GM23338 (cell line): Measurements from ENCODE around the gene CHMP4A. TPM values are rescaled to one million over a fixed set of nuclear protein-coding genes. Genes with fewer than 3 reads are reported as not detected.

Source experiments
- ATAC-seq: fragments of 200-7000 bp; cut with Tn5 transposase; 3 replicates; pipeline ENCODE4 v1.9.1; 2020
- DNase-seq: peaks from one replicate; pipeline ENCODE4 v3.0.0-alpha.2; 2015; ENCODE audit warnings: low spot score
- H2AFZ ChIP-seq: fragments of 200-600 bp; sonication (generic); 2 replicates; pipeline ENCODE4 v1.8.0; 2016; ENCODE audit warnings: antibody characterized with exemption, mild to moderate bottlenecking, moderate library complexity
- H3F3A ChIP-seq: fragments of 200-600 bp; sonication (generic); replicated peaks from 2 replicates; pipeline ENCODE4 v1.8.0; 2017; ENCODE audit warnings: antibody characterized with exemption, mixed run types, low read depth
- H3K27ac ChIP-seq: fragments of 200-600 bp; sonication (generic); 2 replicates; pipeline ENCODE4 v1.6.1; 2016; ENCODE audit warnings: low read depth
- H3K27me3 ChIP-seq: fragments of 200-600 bp; sonication (generic); 2 replicates; pipeline ENCODE4 v1.8.0; 2016; ENCODE audit warnings: mild to moderate bottlenecking, mixed run types, moderate library complexity; ENCODE audit not compliant: insufficient read depth
- H3K36me3 ChIP-seq: fragments of 200-600 bp; sonication (generic); 2 replicates; pipeline ENCODE4 v1.8.0; 2016; ENCODE audit warnings: mild to moderate bottlenecking; ENCODE audit not compliant: insufficient read depth
- H3K4me1 ChIP-seq: fragments of 200-600 bp; sonication (generic); 2 replicates; pipeline ENCODE4 v1.8.0; 2016; ENCODE audit warnings: mild to moderate bottlenecking, moderate library complexity; ENCODE audit not compliant: insufficient read depth
- H3K4me2 ChIP-seq: fragments of 200-600 bp; sonication (generic); 2 replicates; pipeline ENCODE4 v1.7.1; 2017; ENCODE audit warnings: mixed run types
- H3K4me3 ChIP-seq: fragments of 200-600 bp; sonication (generic); 2 replicates; pipeline ENCODE4 v1.6.1; 2016; ENCODE audit warnings: mixed run types
- H3K79me2 ChIP-seq: fragments of 200-600 bp; sonication (generic); replicated peaks from 2 replicates; pipeline ENCODE4 v1.8.0; 2017; ENCODE audit warnings: mild to moderate bottlenecking; ENCODE audit not compliant: insufficient read depth
- H3K9me2 ChIP-seq: fragments of 200-600 bp; sonication (generic); 2 replicates; pipeline ENCODE4 v1.8.0; 2017; ENCODE audit not compliant: insufficient read depth
- H4K20me1 ChIP-seq: fragments of 200-600 bp; sonication (generic); replicated peaks from 2 replicates; pipeline ENCODE4 v1.8.0; 2017; ENCODE audit warnings: mild to moderate bottlenecking; ENCODE audit not compliant: insufficient read depth
- H3K27ac Mint-ChIP-seq: 2 replicates; pipeline ENCODE4 v1.8.0; 2020; ENCODE audit warnings: inconsistent platforms, mild to moderate bottlenecking, moderate library complexity, mixed read lengths
- H3K27me3 Mint-ChIP-seq: 3 replicates; pipeline ENCODE4 v1.8.0; 2022; ENCODE audit warnings: low read depth, mild to moderate bottlenecking, moderate library complexity, mixed read lengths, inconsistent platforms; ENCODE audit not compliant: insufficient read depth, poor library complexity
- H3K36me3 Mint-ChIP-seq: 3 replicates; pipeline ENCODE4 v1.8.0; 2021; ENCODE audit warnings: low read depth, mild to moderate bottlenecking, inconsistent platforms, moderate library complexity, mixed read lengths
- H3K4me1 Mint-ChIP-seq: 3 replicates; pipeline ENCODE4 v1.8.0; 2020; ENCODE audit warnings: mild to moderate bottlenecking, inconsistent platforms, mixed read lengths
- H3K4me3 Mint-ChIP-seq: 3 replicates; pipeline ENCODE4 v1.8.0; 2021; ENCODE audit warnings: moderate library complexity, mild to moderate bottlenecking, inconsistent platforms, mixed read lengths
- H3K9me3 Mint-ChIP-seq: 3 replicates; pipeline ENCODE4 v1.8.0; 2020; ENCODE audit warnings: moderate library complexity, mild to moderate bottlenecking, inconsistent platforms, mixed read lengths
- CTCF ChIP-seq, 2 experiments: fragments of 200-600 bp in 1 of 2; sonication (generic) in 1 of 2; conservative IDR thresholded peaks; 2 replicates each; pipeline versions ENCODE4 v1.5.1 to v1.6.1; 2016 to 2017; ENCODE audit warnings: antibody characterized with exemption in 2 of 2, low read depth in 2 of 2, mild to moderate bottlenecking in 2 of 2, moderate library complexity in 1 of 2
- ETS1 ChIP-seq: IDR thresholded peaks from 2 replicates; pipeline ENCODE4 v1.6.1; 2016; ENCODE audit warnings: antibody characterized with exemption
- EZH2 ChIP-seq: fragments of 200-600 bp; sonication (generic); IDR thresholded peaks from one replicate; pipeline ENCODE4 v1.8.0; 2017; ENCODE audit warnings: antibody characterized with exemption, mild to moderate bottlenecking, low read depth; ENCODE audit not compliant: unreplicated experiment
- JUNB ChIP-seq: IDR thresholded peaks from one replicate; pipeline ENCODE4 v1.6.1; 2016; ENCODE audit warnings: antibody characterized with exemption; ENCODE audit not compliant: unreplicated experiment
- NANOG ChIP-seq: IDR thresholded peaks from 2 replicates; pipeline ENCODE4 v1.6.1; 2016; ENCODE audit warnings: antibody characterized with exemption, borderline replicate concordance
- POLR2AphosphoS5 ChIP-seq: IDR thresholded peaks from 2 replicates; pipeline ENCODE4 v1.6.1; 2016; ENCODE audit warnings: antibody characterized with exemption, low read depth
- STAT1 ChIP-seq: IDR thresholded peaks from one replicate; pipeline ENCODE4 v1.6.1; 2016; ENCODE audit warnings: antibody characterized with exemption; ENCODE audit not compliant: unreplicated experiment
- ZNF462 ChIP-seq: fragments of 250-450 bp; sonication (Bioruptor Pico); IDR thresholded peaks from 2 replicates; pipeline ENCODE4 v1.5.0; 2020; ENCODE audit warnings: mild to moderate bottlenecking, moderate library complexity
- polyA plus RNA-seq: library from polyadenylated mRNA; unstranded; fragments of >200 nt; fragmentation: Nextera tagmentation; extraction: Ambion mirVana; gene quantifications from 2 replicates; pipeline ENCODE4 v1.2.1, GENCODE V29; 2016
- total RNA-seq: library from RNA; depleted of rRNA; stranded (reverse); fragments of >200 nt; shearing (Covaris generic); gene quantifications from 2 replicates; pipeline ENCODE4 v1.2.3, GENCODE V29; 2014

The CHMP4A gene
- total and polyA plus RNA-seq, 2 experiments from 2014 or later = 19.3 to 36.9 TPM

GRCh38 chr14:24186831-24187538, 26.3 kb downstream of the CHMP4A start:
- H3K4me3 Mint-ChIP-seq = peak overlapping the region; percentile 96
- Histone ChIP-seq H3K36me3 (no peaks in the 10 kb centered on the region; the same call in 1 of the 2 replicates), H2AFZ (no peak overlapping the region), H3F3A (no peaks in the 10 kb centered on the region; the same call in 1 of the 2 replicates), H3K4me1 (peaks cover 10% of the 10 kb centered on the region), H4K20me1 (peaks cover 6% of the 10 kb centered on the region), H3K9me2 (no peaks in the 10 kb centered on the region), H3K79me2 (peaks cover 13% of the 10 kb centered on the region; the same call in 1 of the 2 replicates), H3K27ac (no peak overlapping the region), H3K27me3 (no peaks in the 10 kb centered on the region), H3K4me3 (no peak overlapping the region), H3K4me2 (peak overlapping the region; percentile 94; the same call in 1 of the 2 replicates)
- peaks cover 72% of the 10 kb centered on the region for H3K36me3 Mint-ChIP-seq
- H3K27me3 Mint-ChIP-seq = peaks cover 27% of the 10 kb centered on the region
- no peak overlapping the region for H3K27ac Mint-ChIP-seq
- DNase-seq (no peak), ATAC-seq (no peak)
- H3K9me3 Mint-ChIP-seq = peaks cover 3% of the 10 kb centered on the region; the same call in 2 of the 3 replicates
- H3K4me1 Mint-ChIP-seq = peaks cover 17% of the 10 kb centered on the region
- TF ChIP-seq JUNB = no peak
- no peak for TF ChIP-seq CTCF (conservative IDR thresholded peaks at IDR 0.05; ENCODE audit: low read depth in 2 of 2)
- no peak for TF ChIP-seq ZNF462
- no peak for TF ChIP-seq POLR2AphosphoS5
- no peak for TF ChIP-seq ETS1
- TF ChIP-seq STAT1 = no peak
- TF ChIP-seq NANOG = no peak
- no peak for TF ChIP-seq EZH2
